GM12801 (cell line): Measurements from ENCODE around the gene NRXN3.

Experiments used
- CTCF ChIP-seq: IDR thresholded peaks from one replicate; pipeline ENCODE4 v1.5.1; 2011; ENCODE audit warnings: control low read depth; ENCODE audit not compliant: insufficient read length; ENCODE audit errors: extremely low read depth

The NRXN3 gene

DNA sequence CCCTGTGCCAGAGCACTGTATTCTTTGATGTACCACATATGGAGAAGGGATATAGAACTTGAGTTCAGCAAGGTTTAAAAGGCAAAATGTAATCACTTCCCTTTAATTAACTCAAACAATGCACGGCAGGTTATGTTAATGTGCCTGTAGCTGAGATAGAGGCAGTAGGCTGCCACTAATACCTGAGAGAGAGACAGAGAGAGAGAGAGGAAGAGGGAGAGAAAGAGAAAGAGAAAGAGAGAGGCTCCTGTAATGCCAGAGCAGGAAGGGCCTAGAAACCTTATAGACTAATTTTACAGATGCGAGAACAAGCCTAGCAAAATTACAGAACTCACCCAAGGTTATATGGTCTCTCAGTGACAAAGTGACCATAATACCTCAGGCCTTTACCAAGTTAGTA is 679.8 kb downstream of the NRXN3 start:
- no peak for TF ChIP-seq CTCF

DNA sequence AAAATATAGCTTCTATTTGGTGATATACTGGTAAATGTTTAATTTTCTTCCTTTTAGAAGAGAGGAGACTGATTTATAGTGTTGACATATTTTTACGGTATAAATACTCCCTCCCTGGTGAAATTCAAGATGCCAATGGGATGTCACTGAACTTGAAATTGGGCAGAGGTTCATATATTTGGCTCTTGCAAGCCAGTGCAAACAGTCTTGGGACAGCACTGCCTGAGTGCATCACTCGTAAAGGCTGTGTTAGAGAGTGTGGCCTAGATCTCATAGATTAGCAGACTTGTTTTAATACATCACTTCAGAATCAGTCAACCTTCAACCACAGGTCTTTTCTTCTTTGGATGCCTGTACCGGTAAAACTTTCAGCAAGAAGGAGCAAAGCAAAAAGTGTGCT is 681.0 kb downstream of the NRXN3 start:
- no peak for TF ChIP-seq CTCF

DNA sequence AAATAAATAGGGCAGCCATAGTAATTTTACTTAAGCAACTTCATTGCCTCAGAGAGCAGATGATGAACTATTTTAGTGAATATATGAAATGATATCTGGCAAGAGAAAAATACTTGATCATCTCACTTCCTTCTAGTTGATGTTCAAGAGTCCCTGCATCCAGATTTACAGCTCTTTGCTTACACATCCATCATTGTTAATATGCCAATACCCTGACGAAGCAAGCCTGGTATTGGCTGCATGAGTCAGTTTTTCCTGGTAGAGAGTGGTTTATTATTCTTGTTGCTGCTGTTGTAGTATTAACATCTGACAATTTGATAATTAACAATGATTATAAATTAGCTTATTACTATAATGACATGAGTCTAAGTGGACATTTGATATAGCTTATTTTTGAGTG is 681.9 kb downstream of the NRXN3 start:
- TF ChIP-seq CTCF, result no peak

- no peak for TF ChIP-seq CTCF
Observed at GRCh38 chr14:78857974-78858373, 687.8 kb downstream of the NRXN3 start.

DNA sequence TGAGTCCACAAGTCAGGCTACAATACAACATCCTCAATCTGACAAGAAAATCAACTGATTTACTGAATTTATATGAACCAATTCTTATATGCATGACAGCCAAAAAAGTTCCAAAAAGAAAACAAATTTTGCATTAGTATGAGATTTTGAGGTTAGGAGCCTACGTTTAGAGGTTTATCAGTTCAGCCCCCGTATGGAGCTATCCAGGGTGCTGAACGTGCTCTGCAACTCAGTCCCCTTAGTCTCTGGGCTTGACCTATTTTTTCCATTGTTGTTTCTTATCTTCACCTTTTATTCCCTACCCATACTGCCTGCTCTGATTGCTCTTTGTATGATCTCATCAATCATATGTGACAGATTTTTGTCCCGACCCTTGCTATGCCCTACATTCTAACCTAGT is 693.0 kb downstream of the NRXN3 start:
- no peak for TF ChIP-seq CTCF

DNA sequence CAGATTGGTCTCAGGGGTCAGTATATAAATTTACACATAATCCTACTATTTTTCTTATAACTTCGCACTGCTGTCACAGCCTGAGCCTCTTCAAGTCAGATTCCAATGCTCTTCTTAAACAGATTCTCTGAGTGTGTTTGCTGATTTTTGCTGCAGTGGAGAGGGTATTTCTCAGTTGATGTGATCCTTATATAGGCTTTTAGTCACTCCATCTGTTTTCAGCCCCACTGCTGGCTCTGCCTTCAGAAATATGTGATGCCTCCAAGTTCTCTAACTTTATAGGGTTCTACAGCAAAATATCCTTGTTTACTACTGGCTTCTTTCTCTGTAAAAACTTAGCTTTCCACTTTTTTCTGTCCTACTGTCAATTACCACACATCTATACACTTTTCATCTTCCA is 702.7 kb downstream of the NRXN3 start:
- no peak for TF ChIP-seq CTCF

- TF ChIP-seq CTCF, result no peak
Observed at GRCh38 chr14:78873581-78873980, 703.4 kb downstream of the NRXN3 start.

DNA sequence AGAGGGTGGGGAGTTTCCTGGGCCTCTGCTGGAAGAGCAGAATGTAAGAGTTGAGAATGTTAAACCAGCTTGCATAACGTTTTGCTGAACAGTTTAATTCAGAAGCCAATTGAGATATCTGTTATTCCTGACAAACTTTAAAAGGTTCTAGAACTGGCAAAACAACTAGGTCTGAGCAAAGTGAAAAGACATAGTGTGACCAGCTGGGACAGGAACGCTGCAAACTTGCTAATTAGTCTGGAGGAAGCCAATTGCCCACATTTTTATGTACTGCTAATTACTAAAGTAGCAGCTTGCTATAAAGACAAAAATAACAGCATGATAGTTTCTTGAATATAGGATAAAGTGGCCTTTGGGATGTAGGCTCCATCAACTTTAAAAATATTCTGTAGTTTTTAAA is 704.9 kb downstream of the NRXN3 start:
- TF ChIP-seq CTCF, result no peak
